ENCODE results near the gene IFTAP.

- TF ChIP-seq POLR2A (IDR thresholded peaks at IDR 0.05) (no peak), CTCF (IDR thresholded peaks at IDR 0.05) (no peak), POLR2AphosphoS5 (IDR thresholded peaks at IDR 0.05; ENCODE audit: insufficient read depth in 1 of 2, low read depth in 1 of 2) (no peak)
Observed at GRCh38 chr11:36600180-36600579, 5.9 kb downstream of the IFTAP start.
